SK-N-SH (cell line): ENCODE measurements around the gene MMD.

Source experiments
- CHD2 ChIP-seq: fragments of 150-350 bp; IDR thresholded peaks from 2 replicates; pipeline ENCODE4 v1.6.1; 2018; ENCODE audit warnings: low read length; ENCODE audit not compliant: partially characterized antibody
- ELF1 ChIP-seq: IDR thresholded peaks from 2 replicates; pipeline ENCODE4 v1.4.0; 2012
- EP300 ChIP-seq, 2 experiments: IDR thresholded peaks; 2 replicates each; pipeline versions ENCODE4 v1.4.0 to v1.6.1; 2012; ENCODE audit warnings: borderline replicate concordance in 1 of 2, low read depth in 1 of 2, low read length in 1 of 2
- EZH2phosphoT487 ChIP-seq: fragments of 200-600 bp; sonication (generic); IDR thresholded peaks from 2 replicates; pipeline ENCODE4 v1.6.1; 2017; ENCODE audit warnings: low read depth, mixed run types, mild to moderate bottlenecking, antibody characterized with exemption, moderate library complexity, borderline replicate concordance
- MXI1 ChIP-seq: IDR thresholded peaks from 2 replicates; pipeline ENCODE4 v1.6.1; 2012; ENCODE audit warnings: mild to moderate bottlenecking, low read depth, low read length, improper control_type of control experiment
- POLR2AphosphoS5 ChIP-seq: IDR thresholded peaks from 2 replicates; pipeline ENCODE4 v1.6.1; 2012; ENCODE audit warnings: low read depth, low read length
- RFX5 ChIP-seq: IDR thresholded peaks from 2 replicates; pipeline ENCODE4 v1.6.1; 2012; ENCODE audit warnings: mild to moderate bottlenecking, improper control_type of control experiment, low read length
- YY1 ChIP-seq: IDR thresholded peaks from 2 replicates; pipeline ENCODE4 v1.4.0; 2012; ENCODE audit warnings: low read depth, mild to moderate bottlenecking
- TF ChIP-seq, protein P1 (sequence below): fragments of 200-600 bp; sonication (generic); IDR thresholded peaks from 2 replicates; pipeline ENCODE4 v1.6.1; 2017; ENCODE audit warnings: antibody characterized with exemption, mild to moderate bottlenecking, moderate library complexity
- TF ChIP-seq, protein P2 (sequence below): IDR thresholded peaks from 2 replicates; pipeline ENCODE4 v1.4.0; 2012; ENCODE audit warnings: low read depth
- TF ChIP-seq, protein P3 (sequence below): IDR thresholded peaks from 2 replicates; pipeline ENCODE4 v1.6.1; 2012; ENCODE audit warnings: mild to moderate bottlenecking, low read depth, low read length, moderate library complexity
- TF ChIP-seq, protein P4 (sequence below): IDR thresholded peaks from 2 replicates; pipeline ENCODE4 v1.4.0; 2012; ENCODE audit warnings: low read depth, borderline replicate concordance

DNA sequence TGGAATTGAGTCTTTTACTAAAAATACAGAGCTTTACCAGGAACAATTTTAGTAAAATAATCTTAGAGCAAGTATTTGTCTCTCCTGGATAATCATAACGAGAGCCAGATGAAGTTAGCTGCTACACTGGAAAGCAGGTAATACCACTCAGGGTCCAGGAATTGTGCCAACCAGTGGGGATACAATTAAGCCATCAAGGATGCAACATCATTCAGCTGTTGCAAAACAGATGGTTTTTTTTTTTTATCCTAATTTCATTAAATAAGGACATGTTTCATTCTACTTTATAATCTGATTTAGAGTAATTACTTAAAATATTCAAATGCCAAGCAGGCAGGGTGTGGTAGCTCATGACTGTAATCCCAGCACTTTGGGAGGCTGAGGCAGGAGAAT lies 10.2 kb downstream of the MMD start:
- TF ChIP-seq POLR2AphosphoS5 = no peak
- TF ChIP-seq, protein P1, sequence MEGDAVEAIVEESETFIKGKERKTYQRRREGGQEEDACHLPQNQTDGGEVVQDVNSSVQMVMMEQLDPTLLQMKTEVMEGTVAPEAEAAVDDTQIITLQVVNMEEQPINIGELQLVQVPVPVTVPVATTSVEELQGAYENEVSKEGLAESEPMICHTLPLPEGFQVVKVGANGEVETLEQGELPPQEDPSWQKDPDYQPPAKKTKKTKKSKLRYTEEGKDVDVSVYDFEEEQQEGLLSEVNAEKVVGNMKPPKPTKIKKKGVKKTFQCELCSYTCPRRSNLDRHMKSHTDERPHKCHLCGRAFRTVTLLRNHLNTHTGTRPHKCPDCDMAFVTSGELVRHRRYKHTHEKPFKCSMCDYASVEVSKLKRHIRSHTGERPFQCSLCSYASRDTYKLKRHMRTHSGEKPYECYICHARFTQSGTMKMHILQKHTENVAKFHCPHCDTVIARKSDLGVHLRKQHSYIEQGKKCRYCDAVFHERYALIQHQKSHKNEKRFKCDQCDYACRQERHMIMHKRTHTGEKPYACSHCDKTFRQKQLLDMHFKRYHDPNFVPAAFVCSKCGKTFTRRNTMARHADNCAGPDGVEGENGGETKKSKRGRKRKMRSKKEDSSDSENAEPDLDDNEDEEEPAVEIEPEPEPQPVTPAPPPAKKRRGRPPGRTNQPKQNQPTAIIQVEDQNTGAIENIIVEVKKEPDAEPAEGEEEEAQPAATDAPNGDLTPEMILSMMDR = no peak
- no peak for TF ChIP-seq ELF1
- TF ChIP-seq EZH2phosphoT487 = no peak
- TF ChIP-seq EP300 (IDR thresholded peaks at IDR 0.05; ENCODE audit: borderline replicate concordance in 1 of 2, low read depth in 1 of 2, low read length in 1 of 2) = peak in 1 of 2 experiments; percentile 91; a peak in 2 of 4 replicates
- TF ChIP-seq YY1 = no peak
- TF ChIP-seq, protein P2, sequence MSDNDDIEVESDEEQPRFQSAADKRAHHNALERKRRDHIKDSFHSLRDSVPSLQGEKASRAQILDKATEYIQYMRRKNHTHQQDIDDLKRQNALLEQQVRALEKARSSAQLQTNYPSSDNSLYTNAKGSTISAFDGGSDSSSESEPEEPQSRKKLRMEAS = no peak
- TF ChIP-seq, protein P3, sequence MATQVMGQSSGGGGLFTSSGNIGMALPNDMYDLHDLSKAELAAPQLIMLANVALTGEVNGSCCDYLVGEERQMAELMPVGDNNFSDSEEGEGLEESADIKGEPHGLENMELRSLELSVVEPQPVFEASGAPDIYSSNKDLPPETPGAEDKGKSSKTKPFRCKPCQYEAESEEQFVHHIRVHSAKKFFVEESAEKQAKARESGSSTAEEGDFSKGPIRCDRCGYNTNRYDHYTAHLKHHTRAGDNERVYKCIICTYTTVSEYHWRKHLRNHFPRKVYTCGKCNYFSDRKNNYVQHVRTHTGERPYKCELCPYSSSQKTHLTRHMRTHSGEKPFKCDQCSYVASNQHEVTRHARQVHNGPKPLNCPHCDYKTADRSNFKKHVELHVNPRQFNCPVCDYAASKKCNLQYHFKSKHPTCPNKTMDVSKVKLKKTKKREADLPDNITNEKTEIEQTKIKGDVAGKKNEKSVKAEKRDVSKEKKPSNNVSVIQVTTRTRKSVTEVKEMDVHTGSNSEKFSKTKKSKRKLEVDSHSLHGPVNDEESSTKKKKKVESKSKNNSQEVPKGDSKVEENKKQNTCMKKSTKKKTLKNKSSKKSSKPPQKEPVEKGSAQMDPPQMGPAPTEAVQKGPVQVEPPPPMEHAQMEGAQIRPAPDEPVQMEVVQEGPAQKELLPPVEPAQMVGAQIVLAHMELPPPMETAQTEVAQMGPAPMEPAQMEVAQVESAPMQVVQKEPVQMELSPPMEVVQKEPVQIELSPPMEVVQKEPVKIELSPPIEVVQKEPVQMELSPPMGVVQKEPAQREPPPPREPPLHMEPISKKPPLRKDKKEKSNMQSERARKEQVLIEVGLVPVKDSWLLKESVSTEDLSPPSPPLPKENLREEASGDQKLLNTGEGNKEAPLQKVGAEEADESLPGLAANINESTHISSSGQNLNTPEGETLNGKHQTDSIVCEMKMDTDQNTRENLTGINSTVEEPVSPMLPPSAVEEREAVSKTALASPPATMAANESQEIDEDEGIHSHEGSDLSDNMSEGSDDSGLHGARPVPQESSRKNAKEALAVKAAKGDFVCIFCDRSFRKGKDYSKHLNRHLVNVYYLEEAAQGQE = no peak
- no peak for TF ChIP-seq RFX5
- TF ChIP-seq, protein P4, sequence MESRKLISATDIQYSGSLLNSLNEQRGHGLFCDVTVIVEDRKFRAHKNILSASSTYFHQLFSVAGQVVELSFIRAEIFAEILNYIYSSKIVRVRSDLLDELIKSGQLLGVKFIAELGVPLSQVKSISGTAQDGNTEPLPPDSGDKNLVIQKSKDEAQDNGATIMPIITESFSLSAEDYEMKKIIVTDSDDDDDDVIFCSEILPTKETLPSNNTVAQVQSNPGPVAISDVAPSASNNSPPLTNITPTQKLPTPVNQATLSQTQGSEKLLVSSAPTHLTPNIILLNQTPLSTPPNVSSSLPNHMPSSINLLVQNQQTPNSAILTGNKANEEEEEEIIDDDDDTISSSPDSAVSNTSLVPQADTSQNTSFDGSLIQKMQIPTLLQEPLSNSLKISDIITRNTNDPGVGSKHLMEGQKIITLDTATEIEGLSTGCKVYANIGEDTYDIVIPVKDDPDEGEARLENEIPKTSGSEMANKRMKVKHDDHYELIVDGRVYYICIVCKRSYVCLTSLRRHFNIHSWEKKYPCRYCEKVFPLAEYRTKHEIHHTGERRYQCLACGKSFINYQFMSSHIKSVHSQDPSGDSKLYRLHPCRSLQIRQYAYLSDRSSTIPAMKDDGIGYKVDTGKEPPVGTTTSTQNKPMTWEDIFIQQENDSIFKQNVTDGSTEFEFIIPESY = no peak
- peak; percentile 61 for TF ChIP-seq CHD2
- peak; percentile 26; the same call in 1 of the 2 replicates for TF ChIP-seq MXI1
